GM12873 (cell line): ENCODE measurements around the gene GOLGA6A.

Source experiments
- TF ChIP-seq, protein P1 (sequence below): IDR thresholded peaks from 2 replicates; pipeline ENCODE4 v1.5.1; 2012; ENCODE audit warnings: low read depth, mild to moderate bottlenecking, moderate library complexity, low read length, control low read depth; ENCODE audit not compliant: insufficient read depth; ENCODE audit errors: missing control alignments

Gene GOLGA6A

DNA sequence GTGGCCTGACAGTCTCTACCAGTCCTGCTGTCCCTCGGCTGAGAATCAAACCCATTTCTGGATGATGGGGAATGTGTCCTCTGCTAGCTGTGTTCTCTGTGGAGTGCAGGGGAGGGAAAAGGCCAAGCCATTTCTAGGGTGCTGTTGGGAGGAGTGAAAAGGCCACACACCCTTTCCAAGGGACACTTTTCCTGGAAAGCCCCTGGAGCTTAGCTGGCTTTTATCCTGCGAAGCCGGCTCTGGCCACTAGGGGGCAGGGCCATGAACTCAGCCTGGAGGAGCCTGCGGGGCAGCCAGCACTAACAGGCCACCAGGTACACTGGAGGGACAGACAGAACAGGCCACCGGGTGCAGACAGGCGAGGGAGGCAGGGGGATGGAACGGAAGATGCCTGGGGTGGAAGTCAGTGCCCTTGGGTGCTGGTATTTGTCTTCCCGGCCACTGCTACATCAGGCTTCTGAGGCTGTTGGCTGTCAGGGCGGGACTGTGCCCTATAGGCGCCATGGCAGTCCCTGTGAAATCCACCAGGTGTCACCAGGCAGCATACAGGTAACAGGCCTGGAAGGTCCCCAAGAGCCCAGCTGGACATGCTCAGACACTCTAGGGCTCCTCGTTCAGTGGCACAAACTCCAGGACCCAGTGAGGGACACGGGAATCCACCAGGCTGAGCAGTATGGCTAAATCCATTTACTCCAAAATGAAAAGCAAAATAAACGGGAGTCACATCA, 16.5 kb downstream of the GOLGA6A start:
- TF ChIP-seq, protein P1, sequence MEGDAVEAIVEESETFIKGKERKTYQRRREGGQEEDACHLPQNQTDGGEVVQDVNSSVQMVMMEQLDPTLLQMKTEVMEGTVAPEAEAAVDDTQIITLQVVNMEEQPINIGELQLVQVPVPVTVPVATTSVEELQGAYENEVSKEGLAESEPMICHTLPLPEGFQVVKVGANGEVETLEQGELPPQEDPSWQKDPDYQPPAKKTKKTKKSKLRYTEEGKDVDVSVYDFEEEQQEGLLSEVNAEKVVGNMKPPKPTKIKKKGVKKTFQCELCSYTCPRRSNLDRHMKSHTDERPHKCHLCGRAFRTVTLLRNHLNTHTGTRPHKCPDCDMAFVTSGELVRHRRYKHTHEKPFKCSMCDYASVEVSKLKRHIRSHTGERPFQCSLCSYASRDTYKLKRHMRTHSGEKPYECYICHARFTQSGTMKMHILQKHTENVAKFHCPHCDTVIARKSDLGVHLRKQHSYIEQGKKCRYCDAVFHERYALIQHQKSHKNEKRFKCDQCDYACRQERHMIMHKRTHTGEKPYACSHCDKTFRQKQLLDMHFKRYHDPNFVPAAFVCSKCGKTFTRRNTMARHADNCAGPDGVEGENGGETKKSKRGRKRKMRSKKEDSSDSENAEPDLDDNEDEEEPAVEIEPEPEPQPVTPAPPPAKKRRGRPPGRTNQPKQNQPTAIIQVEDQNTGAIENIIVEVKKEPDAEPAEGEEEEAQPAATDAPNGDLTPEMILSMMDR = peak; percentile 32

DNA sequence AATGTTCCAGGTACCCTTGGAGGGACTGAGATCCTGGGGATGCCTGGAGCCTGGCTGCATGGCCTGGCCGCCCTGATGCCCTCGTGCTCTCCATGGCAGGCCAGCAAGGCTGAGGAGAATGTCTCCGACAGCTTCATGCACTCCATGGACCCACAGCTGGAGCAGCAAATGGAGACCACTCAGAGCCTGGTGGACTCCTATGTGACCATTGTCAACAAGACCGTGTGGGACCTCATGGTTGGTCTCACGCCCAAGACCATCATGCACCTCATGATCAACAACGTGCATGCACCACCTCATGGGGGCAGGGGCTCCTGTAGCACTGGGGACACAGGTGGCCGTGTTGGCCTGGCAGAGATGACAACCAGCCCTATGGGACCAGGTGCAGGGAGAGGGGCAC, 19.7 kb downstream of the GOLGA6A start:
- TF ChIP-seq, protein P1 = no peak

DNA sequence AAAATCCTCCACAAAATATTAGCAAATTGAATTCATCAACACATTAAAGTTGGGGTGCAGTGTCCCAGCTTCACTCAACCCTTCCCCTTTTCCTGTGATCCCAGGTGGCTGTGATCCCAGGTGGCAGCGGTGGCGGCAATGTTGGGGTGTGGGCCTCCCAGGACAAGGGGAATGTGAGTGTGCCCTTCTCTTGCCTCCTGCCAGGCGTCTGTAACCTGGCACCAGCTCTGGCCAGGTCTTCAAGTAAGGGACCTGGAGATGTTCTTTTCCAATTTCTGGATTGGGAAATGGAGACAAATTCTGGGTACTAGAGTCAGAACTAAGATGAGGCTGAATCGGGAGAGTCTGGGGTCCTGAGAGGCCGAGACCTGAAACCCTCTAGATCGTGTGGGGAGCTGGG, 20.1 kb downstream of the GOLGA6A start:
- TF ChIP-seq, protein P1 = no peak

DNA sequence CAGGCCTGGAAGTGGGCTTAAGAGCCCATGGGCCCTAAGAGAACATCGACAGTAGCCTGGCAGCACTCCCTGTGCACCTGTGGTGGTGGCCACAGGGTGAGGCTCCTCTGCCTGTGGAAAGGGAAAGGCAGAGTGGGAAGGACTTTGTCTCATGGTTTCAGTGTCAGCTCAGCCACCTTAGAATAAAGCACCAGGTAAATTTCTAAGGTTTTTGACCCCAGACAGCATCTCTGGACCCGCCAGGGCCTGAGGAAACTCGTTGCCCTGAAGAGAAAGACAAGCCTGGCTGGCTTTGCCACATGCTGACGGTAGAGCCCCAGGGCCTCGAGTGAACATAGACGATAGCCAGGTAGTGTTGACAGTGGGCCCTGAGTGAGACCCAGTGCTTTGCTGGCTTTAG, 22.1 kb downstream of the GOLGA6A start:
- TF ChIP-seq, protein P1 = no peak

DNA sequence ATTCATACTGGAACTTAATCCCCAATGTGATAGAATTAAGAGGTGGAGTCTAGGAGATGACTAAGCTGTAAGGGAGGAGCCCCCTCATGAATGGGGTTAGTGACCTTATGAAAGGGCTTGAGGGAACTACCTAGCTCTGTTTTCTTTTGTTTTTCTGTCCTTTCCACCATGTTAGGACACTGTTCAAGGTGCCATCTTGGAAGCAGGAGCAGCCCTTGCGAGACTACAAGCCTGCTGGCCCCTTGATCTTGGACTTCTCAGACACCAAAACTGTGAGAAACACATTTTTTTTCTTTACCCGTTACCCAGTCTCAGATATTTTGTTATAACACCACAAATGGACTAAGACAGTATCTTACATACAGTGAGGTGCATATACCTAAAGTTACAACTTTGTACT, 26.5 kb downstream of the GOLGA6A start:
- TF ChIP-seq, protein P1 = no peak

DNA sequence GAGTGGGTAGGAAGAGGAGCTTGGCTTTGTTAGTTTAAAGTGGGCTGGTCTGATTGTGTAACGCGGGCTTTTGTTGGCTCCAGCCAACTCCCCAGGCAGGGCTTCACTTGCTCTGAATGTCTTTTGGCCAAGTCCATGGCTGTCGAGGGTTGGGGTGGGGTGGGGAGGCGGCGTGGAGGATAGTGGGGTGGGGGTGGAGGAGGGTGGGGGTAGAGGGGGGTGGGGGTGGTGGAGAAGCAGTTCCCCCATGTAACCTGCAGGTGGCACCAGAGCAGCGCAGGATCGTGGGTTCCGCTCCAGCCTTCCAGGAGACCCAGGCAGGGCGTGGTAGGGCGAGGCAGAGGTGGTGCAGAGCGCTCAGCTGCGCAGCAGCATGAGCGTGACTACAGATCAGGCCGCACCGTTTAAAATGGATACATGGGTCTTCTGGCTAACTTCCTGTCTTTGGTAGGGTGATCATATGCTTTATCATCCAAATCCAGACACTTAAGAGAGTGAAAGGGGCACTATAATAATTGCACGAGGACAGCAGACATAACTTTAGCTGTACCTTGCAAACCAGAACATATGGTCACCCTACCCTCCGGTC, 28.3 kb downstream of the GOLGA6A start:
- TF ChIP-seq, protein P1 = peak; percentile 79

DNA sequence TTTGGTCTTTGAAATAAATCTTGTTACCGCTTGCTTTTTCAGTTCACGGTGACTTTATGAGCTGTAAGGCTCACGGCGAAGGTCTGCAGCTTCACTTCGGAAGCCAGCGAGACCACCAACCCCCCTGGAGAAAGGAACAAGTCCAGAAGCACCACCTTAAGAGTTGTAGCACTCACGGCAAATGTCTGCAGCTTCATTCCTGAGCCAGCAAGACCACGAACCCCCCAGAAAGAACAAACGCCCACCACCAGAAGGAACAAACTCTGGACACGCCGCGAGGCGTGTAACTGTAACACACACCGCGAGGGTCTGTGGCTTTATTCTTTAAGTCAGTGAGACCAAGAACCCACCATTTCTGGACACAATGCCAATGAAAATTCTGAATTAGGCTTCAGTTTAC, 28.8 kb downstream of the GOLGA6A start:
- TF ChIP-seq, protein P1 = no peak
